ENCODE results near the gene CIZ1.

The CIZ1 gene

DNA sequence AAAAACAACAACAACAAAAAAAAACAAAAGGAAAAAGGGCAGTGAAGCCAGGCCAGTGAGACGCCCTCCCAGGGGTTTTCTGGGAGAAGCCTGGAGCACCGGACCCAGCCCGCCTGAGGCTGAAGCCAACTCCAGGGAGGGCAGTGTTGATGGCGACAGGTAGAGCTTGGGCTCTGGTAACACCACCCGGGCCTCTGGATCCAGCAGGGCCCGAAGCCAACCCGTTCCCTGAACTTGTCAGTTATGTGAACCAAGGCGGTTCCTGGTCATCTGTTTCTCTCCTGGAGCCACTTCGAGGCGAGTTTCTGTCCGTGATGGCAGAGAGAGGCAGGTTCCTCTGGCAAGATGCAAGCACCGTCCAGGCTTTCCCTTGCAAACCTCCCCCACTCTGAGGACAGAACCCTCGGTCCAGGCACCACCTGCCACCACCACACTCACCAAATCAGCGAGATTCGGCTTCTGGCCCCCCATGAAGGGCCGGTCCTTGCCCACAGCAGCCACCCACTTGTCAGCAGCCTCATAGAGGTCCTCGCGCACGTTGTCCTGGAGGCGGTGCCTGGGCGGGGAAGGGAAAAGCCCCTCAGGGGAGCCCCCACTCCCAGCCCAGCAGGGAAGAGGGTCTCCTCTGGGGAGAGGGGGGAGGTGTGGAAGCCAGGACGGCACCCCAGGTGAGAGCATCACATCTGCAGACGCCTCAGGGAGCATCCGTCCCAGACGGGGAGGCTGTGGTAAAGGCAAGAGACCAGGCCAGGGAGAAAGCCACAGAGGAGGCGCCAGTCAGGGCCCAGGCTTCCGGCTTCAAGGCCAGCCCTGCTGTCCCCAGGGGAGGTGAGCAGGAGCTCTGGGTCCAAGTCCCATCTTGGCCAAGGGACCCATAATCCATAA is 69.2 kb downstream of the CIZ1 start:
- no peak for DNase-seq (ENCODE audit: low spot score in 2 of 2)
- no peaks in the 10 kb centered on the region for H3K9me3 Mint-ChIP-seq
- ATAC-seq: no peak
- no peak overlapping the region for H3K27ac Mint-ChIP-seq
- peaks cover 44% of the 10 kb centered on the region for H3K36me3 Mint-ChIP-seq
- no peak overlapping the region for H3K4me3 Mint-ChIP-seq
- peaks cover 37% of the 10 kb centered on the region for H3K4me1 Mint-ChIP-seq

DNA sequence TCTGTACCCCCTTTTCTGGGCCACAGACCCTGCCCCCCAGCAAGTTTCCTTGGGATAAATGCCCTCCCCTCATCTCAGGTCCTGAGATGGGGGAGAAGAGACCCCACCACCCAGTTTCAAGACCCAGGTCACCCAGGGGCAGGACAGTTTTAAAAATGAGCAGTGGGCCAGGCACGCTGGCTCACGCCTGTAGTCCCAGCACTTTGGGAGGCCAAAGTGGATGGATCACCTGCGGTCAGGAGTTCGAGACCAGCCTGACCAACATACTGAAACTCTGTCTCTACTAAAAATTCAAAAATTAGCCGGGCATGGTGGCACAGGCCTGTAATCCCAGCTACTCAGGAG is 69.9 kb downstream of the CIZ1 start:
- peaks cover 47% of the 10 kb centered on the region for H3K36me3 Mint-ChIP-seq

DNA sequence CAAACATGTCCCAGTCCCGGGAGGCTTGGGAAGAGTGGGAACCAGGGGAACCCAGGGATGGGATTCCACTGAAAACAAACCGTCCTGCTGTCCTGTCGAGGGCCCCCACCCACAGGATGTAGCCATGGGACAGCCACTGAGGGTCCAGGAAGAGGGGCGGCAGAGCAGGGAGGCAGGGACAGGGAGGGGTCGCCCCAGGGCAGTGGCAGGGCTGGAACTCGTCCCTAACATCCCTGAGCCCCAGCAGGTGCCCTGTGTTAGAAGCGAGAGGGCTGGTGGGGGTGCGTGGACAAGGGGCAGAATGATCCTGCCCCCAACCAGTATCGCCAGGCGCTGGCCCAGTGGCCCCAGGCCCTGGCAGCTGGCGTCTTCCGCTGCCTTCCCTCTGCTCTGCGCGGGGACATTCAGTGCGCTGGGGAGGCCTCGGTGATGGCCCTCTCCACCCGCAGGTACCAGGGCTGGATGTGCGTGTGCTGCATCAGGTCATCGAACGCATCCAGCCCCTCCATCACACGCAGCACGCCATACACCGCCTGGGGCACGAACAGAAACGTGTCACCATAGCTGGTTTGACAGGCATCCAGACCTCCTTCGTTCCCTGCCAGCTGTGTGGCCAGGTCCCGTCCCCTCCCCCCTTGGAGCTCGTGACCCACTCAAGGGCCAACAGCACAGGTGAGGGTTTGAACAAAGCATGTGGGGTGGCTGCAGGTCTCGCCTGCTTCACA is 70.5 kb downstream of the CIZ1 start:
- ATAC-seq (no peak), DNase-seq (ENCODE audit: low spot score in 2 of 2) (no peak)
- Mint-ChIP-seq H3K4me1 (peaks cover 31% of the 10 kb centered on the region), H3K4me3 (no peak overlapping the region), H3K9me3 (no peaks in the 10 kb centered on the region), H3K27ac (no peak overlapping the region), H3K36me3 (peaks cover 51% of the 10 kb centered on the region)

More for the DNA sequence above, 69.9 kb downstream of the CIZ1 start:
- peaks cover 36% of the 10 kb centered on the region for H3K4me1 Mint-ChIP-seq
- no peaks in the 10 kb centered on the region for H3K9me3 Mint-ChIP-seq
- no peak overlapping the region for H3K4me3 Mint-ChIP-seq
- DNase-seq (ENCODE audit: low spot score in 2 of 2) (no peak), ATAC-seq (no peak)
- no peak overlapping the region for H3K27ac Mint-ChIP-seq

- H3K36me3 Mint-ChIP-seq: peaks cover 51% of the 10 kb centered on the region
- DNase-seq (ENCODE audit: low spot score in 2 of 2): no peak
- no peak overlapping the region for H3K4me3 Mint-ChIP-seq
- H3K27ac Mint-ChIP-seq: no peak overlapping the region
- H3K9me3 Mint-ChIP-seq: no peaks in the 10 kb centered on the region
- peaks cover 24% of the 10 kb centered on the region for H3K4me1 Mint-ChIP-seq
- no peak for ATAC-seq
These were observed 71.2 kb downstream of the CIZ1 start for GRCh38 chr9:128120061-128120740.

DNA sequence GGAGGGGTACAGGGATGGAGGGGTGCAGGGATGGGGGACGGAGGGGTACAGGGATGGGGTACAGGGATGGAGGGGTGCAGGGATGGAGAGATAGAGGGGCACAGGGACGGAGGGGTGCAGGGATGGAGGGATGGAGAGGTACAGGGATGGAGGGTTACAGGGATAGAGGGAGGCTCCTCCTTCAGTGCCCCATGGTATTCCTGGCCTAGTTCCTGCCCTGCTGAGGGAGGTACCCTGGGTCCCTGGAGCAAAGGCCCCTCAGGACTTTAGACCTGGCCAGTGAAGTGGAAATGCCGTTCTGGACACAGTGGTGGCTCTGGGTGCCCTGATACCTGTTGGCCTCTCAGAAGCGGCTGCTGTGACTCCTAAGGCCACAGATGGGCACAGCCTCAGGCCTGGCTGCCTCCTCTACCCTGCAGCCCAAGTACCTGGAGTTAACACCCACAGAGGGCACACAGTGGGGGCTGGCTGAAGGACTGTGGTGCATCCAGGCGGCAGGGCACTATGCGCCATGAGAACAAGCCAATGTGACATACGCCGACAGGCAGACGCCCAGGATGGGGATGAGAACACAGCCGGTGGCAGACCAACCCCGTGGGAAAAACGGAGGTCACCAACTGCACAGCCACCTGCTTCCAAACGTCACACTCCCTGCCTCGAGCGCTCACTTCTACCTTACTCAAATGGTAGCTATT is 72.3 kb downstream of the CIZ1 start:
- peaks cover 51% of the 10 kb centered on the region for H3K36me3 Mint-ChIP-seq
- H3K27ac Mint-ChIP-seq: peak overlapping the region; percentile 45
- H3K9me3 Mint-ChIP-seq: no peaks in the 10 kb centered on the region
- DNase-seq (ENCODE audit: low spot score in 2 of 2) (no peak), ATAC-seq (no peak)
- H3K4me1 Mint-ChIP-seq: peaks cover 14% of the 10 kb centered on the region
- no peak overlapping the region for H3K4me3 Mint-ChIP-seq

- DNase-seq (ENCODE audit: low spot score in 2 of 2): no peak
- H3K27ac Mint-ChIP-seq: peak overlapping the region; percentile 45
- H3K36me3 Mint-ChIP-seq: peaks cover 45% of the 10 kb centered on the region
- ATAC-seq: no peak
- H3K9me3 Mint-ChIP-seq: no peaks in the 10 kb centered on the region
- peaks cover 14% of the 10 kb centered on the region for H3K4me1 Mint-ChIP-seq
- H3K4me3 Mint-ChIP-seq: no peak overlapping the region
These were observed 72.9 kb downstream of the CIZ1 start for GRCh38 chr9:128118472-128118857.

- no peak overlapping the region for H3K4me3 Mint-ChIP-seq
- peaks cover 39% of the 10 kb centered on the region for H3K36me3 Mint-ChIP-seq
- no peaks in the 10 kb centered on the region for H3K9me3 Mint-ChIP-seq
- DNase-seq (ENCODE audit: low spot score in 2 of 2) (peak; percentile 100), ATAC-seq (peak; percentile 78)
- H3K27ac Mint-ChIP-seq: peak overlapping the region; percentile 45
- H3K4me1 Mint-ChIP-seq: peaks cover 14% of the 10 kb centered on the region
These were observed 73.5 kb downstream of the CIZ1 start for GRCh38 chr9:128117613-128118471.

GRCh38 chr9:128116104-128117083 is 75.0 kb downstream of the CIZ1 start:
- peak overlapping the region; percentile 48 for H3K27ac Mint-ChIP-seq
- H3K36me3 Mint-ChIP-seq: peaks cover 24% of the 10 kb centered on the region
- H3K9me3 Mint-ChIP-seq: no peaks in the 10 kb centered on the region
- H3K4me3 Mint-ChIP-seq: no peak overlapping the region
- peaks cover 14% of the 10 kb centered on the region for H3K4me1 Mint-ChIP-seq
- ATAC-seq (no peak), DNase-seq (ENCODE audit: low spot score in 2 of 2) (no peak)
